GM10248 (cell line): ENCODE results near the gene USP34.

Source experiments
- CTCF ChIA-PET: fragments of 300-600 bp; sonication (Branson Sonifier 250); formaldehyde crosslinking; extraction: SDS; loops from one replicate; lab custom pipeline; 2021; ENCODE audit warnings: antibody characterized with exemption; lab: Yijun Ruan, JAX
- POLR2A ChIA-PET: fragments of 350-650 bp; sonication (Branson Sonifier 250); formaldehyde crosslinking; extraction: SDS; loops from one replicate; lab custom pipeline; 2020; ENCODE audit warnings: antibody characterized with exemption; lab: Yijun Ruan, JAX
- DNase-seq: peaks from one replicate; pipeline ENCODE4 v3.0.0; 2012; ENCODE audit errors: extremely low spot score
- TF ChIP-seq, protein P1 (sequence below): IDR thresholded peaks from 2 replicates; pipeline ENCODE4 v1.5.1; 2012; ENCODE audit warnings: mild to moderate bottlenecking, low read depth; ENCODE audit errors: extremely low read depth, missing control alignments, control extremely low read depth

Gene USP34

DNA sequence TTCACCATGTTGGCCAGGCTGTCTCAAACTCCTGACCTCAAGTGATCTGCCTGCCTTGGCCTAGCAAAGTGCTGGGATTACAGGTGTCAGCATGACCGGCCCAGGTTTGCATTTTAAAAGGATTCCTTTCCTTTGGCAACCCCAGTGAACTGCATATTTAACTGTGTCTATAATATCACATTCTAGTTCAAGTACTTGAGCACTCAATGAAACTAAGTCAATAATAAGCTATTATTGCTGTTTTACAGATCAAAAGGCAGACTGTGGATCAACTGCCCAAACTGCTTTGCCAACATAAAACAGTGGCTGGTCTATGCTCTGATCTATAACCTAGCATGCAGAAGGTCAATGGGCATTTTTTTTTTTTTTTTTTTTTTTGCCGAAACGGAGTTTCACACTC, 144.5 kb downstream of the USP34 start:
- TF ChIP-seq, protein P1, sequence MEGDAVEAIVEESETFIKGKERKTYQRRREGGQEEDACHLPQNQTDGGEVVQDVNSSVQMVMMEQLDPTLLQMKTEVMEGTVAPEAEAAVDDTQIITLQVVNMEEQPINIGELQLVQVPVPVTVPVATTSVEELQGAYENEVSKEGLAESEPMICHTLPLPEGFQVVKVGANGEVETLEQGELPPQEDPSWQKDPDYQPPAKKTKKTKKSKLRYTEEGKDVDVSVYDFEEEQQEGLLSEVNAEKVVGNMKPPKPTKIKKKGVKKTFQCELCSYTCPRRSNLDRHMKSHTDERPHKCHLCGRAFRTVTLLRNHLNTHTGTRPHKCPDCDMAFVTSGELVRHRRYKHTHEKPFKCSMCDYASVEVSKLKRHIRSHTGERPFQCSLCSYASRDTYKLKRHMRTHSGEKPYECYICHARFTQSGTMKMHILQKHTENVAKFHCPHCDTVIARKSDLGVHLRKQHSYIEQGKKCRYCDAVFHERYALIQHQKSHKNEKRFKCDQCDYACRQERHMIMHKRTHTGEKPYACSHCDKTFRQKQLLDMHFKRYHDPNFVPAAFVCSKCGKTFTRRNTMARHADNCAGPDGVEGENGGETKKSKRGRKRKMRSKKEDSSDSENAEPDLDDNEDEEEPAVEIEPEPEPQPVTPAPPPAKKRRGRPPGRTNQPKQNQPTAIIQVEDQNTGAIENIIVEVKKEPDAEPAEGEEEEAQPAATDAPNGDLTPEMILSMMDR = no peak
- DNase-seq = no peak
- ChIA-PET CTCF (interaction anchor here (1.0 to 1.8 kb wide), 3 partner anchors 9 to 59 kb away, joined by 3 to 6 read pairs (median 3); no protein-coding TSS in a partner anchor), POLR2A (no interaction called here)

DNA sequence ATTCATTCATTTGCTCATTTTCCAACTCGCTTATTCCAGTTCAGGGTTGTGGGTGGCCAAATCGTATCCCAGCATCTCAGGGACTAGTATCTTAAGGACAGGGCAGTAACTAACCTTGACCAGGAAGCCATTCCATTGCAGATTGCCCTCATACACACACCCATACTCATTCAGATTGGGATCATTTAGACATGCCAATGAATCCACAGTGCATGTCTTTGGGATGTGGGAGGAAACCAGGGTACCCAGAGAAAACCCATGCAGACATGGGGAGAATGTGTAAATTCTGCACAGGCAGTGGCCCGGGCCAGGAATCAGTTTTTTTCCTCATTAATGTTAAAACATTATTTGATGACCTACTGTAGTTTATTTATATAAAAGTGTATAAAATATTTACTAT, 150.7 kb downstream of the USP34 start:
- ChIA-PET POLR2A (no interaction called here), CTCF (no interaction called here)
- no peak for DNase-seq
- TF ChIP-seq, protein P1 = no peak

DNA sequence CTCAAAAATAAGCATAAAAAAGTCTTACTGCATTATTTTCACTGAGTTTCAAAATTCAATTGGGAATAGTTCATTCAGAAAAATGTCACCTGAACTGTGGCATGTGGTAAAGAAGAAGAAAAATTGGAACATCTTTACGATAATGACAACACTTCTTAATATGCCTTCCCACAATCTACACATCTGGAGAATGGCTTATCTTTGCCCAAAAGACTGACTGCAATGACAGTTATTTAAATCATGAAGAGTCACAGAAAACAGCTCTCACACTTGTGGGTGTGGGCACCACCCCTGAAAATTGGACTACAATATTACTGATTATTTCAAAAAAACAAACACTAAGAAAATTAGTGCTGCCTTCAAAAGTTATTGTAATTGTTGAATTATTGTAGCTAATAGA, 152.3 kb downstream of the USP34 start:
- TF ChIP-seq, protein P1 = no peak
- no peak for DNase-seq
- ChIA-PET CTCF (interaction anchor here (0.7 to 2.0 kb wide), 3 partner anchors 8 to 54 kb away, joined by 3 to 6 read pairs (median 4); no protein-coding TSS in a partner anchor), POLR2A (no interaction called here)

DNA sequence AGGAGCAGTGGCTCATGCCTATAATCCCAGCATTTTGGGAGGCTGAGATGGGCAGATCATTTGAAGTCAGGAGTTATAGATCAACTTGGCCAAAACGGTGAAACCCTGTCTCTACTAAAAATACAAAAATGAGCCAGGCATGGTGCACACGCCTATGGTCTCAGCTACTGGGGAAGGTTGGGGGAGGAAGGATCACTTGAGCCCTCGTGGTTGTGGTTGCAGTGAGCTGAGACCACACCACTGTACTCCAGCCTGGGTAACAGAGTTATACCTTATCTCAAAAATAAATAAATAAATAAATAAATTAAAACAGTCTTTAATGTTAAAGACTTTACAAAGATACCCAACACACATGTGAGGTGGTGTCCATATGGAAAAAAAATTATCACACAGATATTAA, 174.9 kb downstream of the USP34 start:
- CTCF ChIA-PET = interaction anchor here (1.8 kb wide), 1 partner anchor 10 kb away, joined by 7 read pairs; no protein-coding TSS in a partner anchor
- POLR2A ChIA-PET = no interaction called here
- no peak for DNase-seq
- TF ChIP-seq, protein P1 = no peak

DNA sequence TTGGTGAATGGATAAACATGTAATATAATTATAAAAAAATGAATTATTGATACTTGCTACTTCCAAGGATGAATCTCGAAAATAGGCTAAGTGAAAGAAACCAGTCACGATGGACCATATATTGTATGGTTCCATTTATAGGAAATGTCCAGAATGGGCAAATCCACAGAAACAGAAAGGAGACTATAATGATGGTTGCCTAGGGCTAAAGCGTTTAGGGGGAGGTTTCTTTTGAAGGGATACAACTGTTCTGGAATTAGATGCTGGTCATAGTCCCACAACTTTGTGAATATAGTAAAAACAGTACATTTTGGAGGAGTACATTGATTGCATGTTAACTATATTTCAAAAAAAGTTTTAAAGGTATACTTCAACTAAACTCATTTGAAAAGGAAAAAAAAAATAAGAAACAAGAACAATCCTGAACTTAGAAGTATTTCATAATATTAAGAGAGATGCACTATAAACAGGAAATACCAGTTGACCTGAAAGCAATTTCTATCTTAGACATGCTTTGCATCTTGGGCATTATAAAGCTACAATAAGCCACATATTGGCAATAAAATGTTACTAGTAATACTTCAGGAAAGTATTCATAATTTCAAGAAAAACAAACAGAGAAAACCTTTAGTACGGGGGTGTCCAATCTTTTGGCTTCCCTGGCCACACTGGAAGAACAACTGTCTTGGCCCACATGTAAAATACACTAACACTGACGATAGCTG, 178.9 kb downstream of the USP34 start:
- CTCF ChIA-PET = no interaction called here
- POLR2A ChIA-PET = no interaction called here
- no peak for DNase-seq
- TF ChIP-seq, protein P1 = no peak

DNA sequence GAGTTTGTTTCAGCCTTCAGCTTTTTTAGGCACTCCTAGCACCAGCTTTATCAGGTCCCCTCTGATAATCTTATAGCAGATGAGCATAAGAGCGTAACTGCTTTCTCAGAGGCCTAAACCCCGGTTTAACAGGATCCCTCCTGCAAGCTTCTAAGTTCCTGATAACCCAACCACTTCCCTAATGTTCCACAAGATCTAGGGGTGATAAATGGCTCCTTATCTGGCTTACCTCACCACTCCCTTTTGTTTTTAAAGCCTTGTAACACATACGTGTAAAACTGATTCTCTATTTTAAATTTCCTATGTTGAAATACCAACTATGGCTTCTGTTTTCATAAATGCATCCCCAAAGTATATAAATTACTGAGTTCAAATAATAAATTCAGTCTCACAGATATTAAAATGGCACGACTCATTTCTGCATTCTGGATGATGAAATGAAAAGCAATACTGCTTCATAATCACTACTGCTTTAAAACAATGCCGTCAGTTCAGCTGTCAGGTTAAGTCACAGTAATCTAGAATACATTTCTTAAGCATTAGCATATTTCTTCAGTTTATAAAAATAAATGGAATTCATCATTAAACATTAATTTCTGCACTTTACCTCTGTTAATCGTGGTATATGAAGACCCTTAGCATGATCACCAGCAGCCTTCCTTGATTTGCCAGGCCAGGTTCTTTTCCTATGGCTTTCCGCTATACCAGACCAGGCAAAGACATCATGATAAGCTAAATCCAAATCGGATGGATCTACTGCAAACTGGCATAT, 182.6 kb downstream of the USP34 start:
- CTCF ChIA-PET = interaction anchor here (1.0 to 1.7 kb wide), 6 partner anchors 11 to 102 kb away, joined by 3 to 6 read pairs (median 4); no protein-coding TSS in a partner anchor
- POLR2A ChIA-PET = interaction anchor here (0.6 kb wide), 1 partner anchor 10 kb away, joined by 3 read pairs; no protein-coding TSS in a partner anchor
- TF ChIP-seq, protein P1 = no peak
- DNase-seq = no peak
